ENCODE measurements around the gene SH3PXD2A.

- TF ChIP-seq SMC3 (IDR thresholded peaks at IDR 0.05; ENCODE audit: borderline replicate concordance, low read length) (no peak), ZNF687 (IDR thresholded peaks at IDR 0.05) (no peak), NFYA (IDR thresholded peaks at IDR 0.05; ENCODE audit: borderline replicate concordance, low read depth, low read length) (no peak), CTCF (IDR thresholded peaks at IDR 0.05 in 2 of 3, conservative IDR thresholded peaks at IDR 0.05 in 1 of 3; ENCODE audit: control insufficient read depth in 2 of 3, extremely low read depth in 1 of 3, insufficient read depth in 1 of 3, low read depth in 3 of 3, low read length in 3 of 3) (no peak), CHD2 (IDR thresholded peaks at IDR 0.05; ENCODE audit: borderline replicate concordance, low read depth, low read length) (no peak), YY1 (IDR thresholded peaks at IDR 0.05; ENCODE audit: low read depth, low read length) (no peak), POLR2AphosphoS5 (IDR thresholded peaks at IDR 0.05; ENCODE audit: low read length) (no peak), RFX5 (IDR thresholded peaks at IDR 0.05; ENCODE audit: low read depth, low read length) (no peak), NR2C2 (IDR thresholded peaks at IDR 0.05; ENCODE audit: borderline replicate concordance, control insufficient read depth, insufficient read length, low read depth) (no peak), FOXK2 (IDR thresholded peaks at IDR 0.05) (no peak), SIN3A (IDR thresholded peaks at IDR 0.05; ENCODE audit: low read depth, low read length) (no peak), POLR2A (IDR thresholded peaks at IDR 0.05; ENCODE audit: low read depth, low read length) (no peak), SP1 (IDR thresholded peaks at IDR 0.05; ENCODE audit: low read depth, low read length) (no peak)
Observed at GRCh38 chr10:103648636-103649532, 206.5 kb downstream of the SH3PXD2A start.

All from GM12878 (cell line).